ENCODE results near the gene ANXA2R. TPM values are rescaled to one million over a fixed set of nuclear protein-coding genes. Genes with fewer than 3 reads are reported as not detected.
A peak's percentile ranks its signal among the peaks of the same experiment; 100 is the strongest.

Gene ANXA2R
- total and polyA plus RNA-seq, 9 of the 15 experiments (the other 6 are each of a cell fraction or from before 2014, with no cell fraction given), result 2.1 to 4.8 (median 3.4) TPM

GRCh38 chr5:43042626-43043399, 2.7 kb upstream of the ANXA2R start (continued):
- TF ChIP-seq ZNF318 (IDR thresholded peaks at IDR 0.05; ENCODE audit: borderline replicate concordance in 1 of 2, low read depth in 1 of 2) (0 out of 4 replicates have a peak, but pooled peaks of 1 of the 2 experiments have one; percentile 15), CEBPG (CRISPR knock-in tag; IDR thresholded peaks at IDR 0.05) (0 out of 2 replicates have a peak, but pooled peaks have one; percentile 8), CEBPG (tag; conservative IDR thresholded peaks at IDR 0.05 in 1 of 2, IDR thresholded peaks at IDR 0.05 in 1 of 2) (peak; percentile 34 to 93; a peak in 3 of 4 replicates), PTRF (tag; IDR thresholded peaks at IDR 0.05) (no peak), ZNF41 (CRISPR knock-in tag; conservative IDR thresholded peaks at IDR 0.05) (no peak), ZFP91 (CRISPR knock-in tag; IDR thresholded peaks at IDR 0.05) (no peak; the same call in 1 of the 2 replicates), ZNF23 (CRISPR knock-in tag; IDR thresholded peaks at IDR 0.05) (no peak), MEIS2 (IDR thresholded peaks at IDR 0.05; ENCODE audit: partially characterized antibody) (peak; percentile 22), ZNF57 (CRISPR knock-in tag; IDR thresholded peaks at IDR 0.05) (0 out of 2 replicates have a peak, but pooled peaks have one; percentile 11)
- TF ChIP-seq, protein P1, sequence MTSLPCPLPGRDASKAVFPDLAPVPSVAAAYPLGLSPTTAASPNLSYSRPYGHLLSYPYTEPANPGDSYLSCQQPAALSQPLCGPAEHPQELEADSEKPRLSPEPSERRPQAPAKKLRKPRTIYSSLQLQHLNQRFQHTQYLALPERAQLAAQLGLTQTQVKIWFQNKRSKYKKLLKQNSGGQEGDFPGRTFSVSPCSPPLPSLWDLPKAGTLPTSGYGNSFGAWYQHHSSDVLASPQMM (CRISPR knock-in tag; IDR thresholded peaks at IDR 0.05), result no peak
- TF ChIP-seq, protein P2, sequence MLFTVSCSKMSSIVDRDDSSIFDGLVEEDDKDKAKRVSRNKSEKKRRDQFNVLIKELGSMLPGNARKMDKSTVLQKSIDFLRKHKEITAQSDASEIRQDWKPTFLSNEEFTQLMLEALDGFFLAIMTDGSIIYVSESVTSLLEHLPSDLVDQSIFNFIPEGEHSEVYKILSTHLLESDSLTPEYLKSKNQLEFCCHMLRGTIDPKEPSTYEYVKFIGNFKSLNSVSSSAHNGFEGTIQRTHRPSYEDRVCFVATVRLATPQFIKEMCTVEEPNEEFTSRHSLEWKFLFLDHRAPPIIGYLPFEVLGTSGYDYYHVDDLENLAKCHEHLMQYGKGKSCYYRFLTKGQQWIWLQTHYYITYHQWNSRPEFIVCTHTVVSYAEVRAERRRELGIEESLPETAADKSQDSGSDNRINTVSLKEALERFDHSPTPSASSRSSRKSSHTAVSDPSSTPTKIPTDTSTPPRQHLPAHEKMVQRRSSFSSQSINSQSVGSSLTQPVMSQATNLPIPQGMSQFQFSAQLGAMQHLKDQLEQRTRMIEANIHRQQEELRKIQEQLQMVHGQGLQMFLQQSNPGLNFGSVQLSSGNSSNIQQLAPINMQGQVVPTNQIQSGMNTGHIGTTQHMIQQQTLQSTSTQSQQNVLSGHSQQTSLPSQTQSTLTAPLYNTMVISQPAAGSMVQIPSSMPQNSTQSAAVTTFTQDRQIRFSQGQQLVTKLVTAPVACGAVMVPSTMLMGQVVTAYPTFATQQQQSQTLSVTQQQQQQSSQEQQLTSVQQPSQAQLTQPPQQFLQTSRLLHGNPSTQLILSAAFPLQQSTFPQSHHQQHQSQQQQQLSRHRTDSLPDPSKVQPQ (CRISPR knock-in tag; IDR thresholded peaks at IDR 0.05; ENCODE audit: borderline replicate concordance), result no peak

All from K562 (cell line).